Psoas muscle (tissue), 8 donors: ENCODE data around the gene IVD. TPM values are rescaled to one million over a fixed set of nuclear protein-coding genes. Genes with fewer than 3 reads are reported as not detected.

ENCODE experiments used
- ATAC-seq, 4 donors: fragments of 200-7000 bp; cut with Tn5 transposase; one replicate each; pipeline ENCODE4 v1.9.1; 2020; ENCODE audit warnings: moderate library complexity in 3 of 4, mild to moderate bottlenecking in 2 of 4
- DNase-seq, 2 donors: peaks; one replicate each; pipeline ENCODE4 v3.0.0-alpha.2; 2020
- H3K27ac ChIP-seq: fragments of 200-600 bp; one replicate; pipeline ENCODE4 v1.8.0; 2022
- H3K27me3 ChIP-seq, 3 donors: fragments of 200-600 bp in 1 of 3; one replicate each; pipeline versions ENCODE4 v1.6.1 to v1.8.0; 2013 to 2022; ENCODE audit warnings: low read length in 2 of 3, mild to moderate bottlenecking in 2 of 3, moderate library complexity in 1 of 3; ENCODE audit not compliant: insufficient read depth in 3 of 3
- H3K36me3 ChIP-seq, 2 donors: fragments of 200-600 bp in 1 of 2; one replicate each; pipeline versions ENCODE4 v1.6.1 to v1.8.0; 2013 to 2022; ENCODE audit warnings: low read depth in 1 of 2, mild to moderate bottlenecking in 1 of 2, moderate library complexity in 1 of 2; ENCODE audit not compliant: insufficient read depth in 1 of 2
- H3K4me1 ChIP-seq: fragments of 200-600 bp; one replicate; pipeline ENCODE4 v1.8.0; 2022
- H3K4me3 ChIP-seq: fragments of 200-600 bp; one replicate; pipeline ENCODE4 v1.8.0; 2022; ENCODE audit warnings: mild to moderate bottlenecking
- H3K9me3 ChIP-seq: fragments of 200-600 bp; one replicate; pipeline ENCODE4 v1.8.0; 2022
- WGBS, 3 donors: extraction: QIAGEN DNeasy Blood & Tissue Kit; methylation state at CpG; one replicate each; pipeline versions ENCODE4 v1.1.6 to v1.1.7; 2013; 5-methylcytosine and 5-hydroxymethylcytosine counted together
- intact Hi-C, 2 donors: fragments of 100-400 bp; cut with DNase I; formaldehyde crosslinking; loops; one replicate each; pipeline versions ENCODE4 v1.11.0 to v1.14.2; 2022
- polyA plus RNA-seq, 3 donors: library from polyadenylated mRNA; stranded (reverse); fragments of 200-250 nt; gene quantifications; one replicate each; pipeline ENCODE4 v1.2.3, GENCODE V29; 2013
- total RNA-seq, 4 donors: library from RNA; stranded (reverse); fragmentation: NEBNext Ultra II Directional in 2 of 4; extraction: Animal tissue kit (Norgen Biotek cat#: 25700) in 2 of 4; gene quantifications; one replicate each; pipeline versions ENCODE4 v1.2.1 to v1.2.4, GENCODE V29; 2021 to 2023
- TF ChIP-seq, protein P1 (sequence below): fragments of 200-600 bp; IDR thresholded peaks from one replicate; pipeline ENCODE4 v1.8.0; 2022; ENCODE audit warnings: antibody characterized with exemption
- donor health status: healthy with polysubstance abuse.
- donor health status: DM: no; HTN: no; CAD: no; lungs with moderate emphysema.
- donor health status: Bipolar disorder and iron deficiency.
- donor health status: healthy.
- donor health status: DM: yes; HTN: yes; CAD: no.
- donor health status: DM: no; HTN: no; CAD: no.
- donor health status: DM: no; HTN: no; CAD: no.
- donor health status: DM: yes; HTN: yes; CAD: no.

The IVD gene
- total and polyA plus RNA-seq, 7 donors = 27.1 to 102 (median 46.5) TPM

DNA sequence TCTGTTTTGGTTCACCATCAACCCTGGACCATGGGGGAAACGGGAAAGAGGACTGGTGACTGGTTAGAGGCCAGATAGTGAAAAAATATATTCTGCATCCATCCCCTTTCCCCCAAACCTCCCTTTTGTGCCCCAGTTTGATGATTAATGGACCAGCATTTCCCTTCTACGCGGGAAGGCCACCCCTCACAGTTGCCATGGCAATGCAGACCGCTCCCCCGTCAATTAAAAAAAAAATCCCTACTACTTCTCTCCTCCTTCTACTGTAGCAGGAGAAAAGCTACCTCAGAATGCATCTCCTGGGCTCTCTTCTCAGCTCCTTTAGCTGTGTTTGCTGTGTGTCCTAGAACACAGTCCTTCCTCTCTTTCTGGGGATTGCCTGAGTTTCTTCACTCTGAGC, 39.1 kb downstream of the IVD start:
- Histone ChIP-seq H3K4me3 (no peak overlapping the region), H3K36me3 (no peaks in the 10 kb centered on the region), H3K9me3 (no peaks in the 10 kb centered on the region), H3K27ac (no peak overlapping the region), H3K4me1 (peaks cover 17% of the 10 kb centered on the region), H3K27me3 (no peaks in the 10 kb centered on the region)
- TF ChIP-seq, protein P1, sequence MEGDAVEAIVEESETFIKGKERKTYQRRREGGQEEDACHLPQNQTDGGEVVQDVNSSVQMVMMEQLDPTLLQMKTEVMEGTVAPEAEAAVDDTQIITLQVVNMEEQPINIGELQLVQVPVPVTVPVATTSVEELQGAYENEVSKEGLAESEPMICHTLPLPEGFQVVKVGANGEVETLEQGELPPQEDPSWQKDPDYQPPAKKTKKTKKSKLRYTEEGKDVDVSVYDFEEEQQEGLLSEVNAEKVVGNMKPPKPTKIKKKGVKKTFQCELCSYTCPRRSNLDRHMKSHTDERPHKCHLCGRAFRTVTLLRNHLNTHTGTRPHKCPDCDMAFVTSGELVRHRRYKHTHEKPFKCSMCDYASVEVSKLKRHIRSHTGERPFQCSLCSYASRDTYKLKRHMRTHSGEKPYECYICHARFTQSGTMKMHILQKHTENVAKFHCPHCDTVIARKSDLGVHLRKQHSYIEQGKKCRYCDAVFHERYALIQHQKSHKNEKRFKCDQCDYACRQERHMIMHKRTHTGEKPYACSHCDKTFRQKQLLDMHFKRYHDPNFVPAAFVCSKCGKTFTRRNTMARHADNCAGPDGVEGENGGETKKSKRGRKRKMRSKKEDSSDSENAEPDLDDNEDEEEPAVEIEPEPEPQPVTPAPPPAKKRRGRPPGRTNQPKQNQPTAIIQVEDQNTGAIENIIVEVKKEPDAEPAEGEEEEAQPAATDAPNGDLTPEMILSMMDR = no peak
- intact Hi-C loops = loop anchor here in 1 of 2 donors (5.0 kb wide), 1 partner anchor 63 kb away; no protein-coding TSS in a partner anchor
- 77 to 90% (median 82%) methylated on average over 5 of the region's 5 CpGs for WGBS, 3 donors
- no peak for DNase-seq
- no peak for ATAC-seq

DNA sequence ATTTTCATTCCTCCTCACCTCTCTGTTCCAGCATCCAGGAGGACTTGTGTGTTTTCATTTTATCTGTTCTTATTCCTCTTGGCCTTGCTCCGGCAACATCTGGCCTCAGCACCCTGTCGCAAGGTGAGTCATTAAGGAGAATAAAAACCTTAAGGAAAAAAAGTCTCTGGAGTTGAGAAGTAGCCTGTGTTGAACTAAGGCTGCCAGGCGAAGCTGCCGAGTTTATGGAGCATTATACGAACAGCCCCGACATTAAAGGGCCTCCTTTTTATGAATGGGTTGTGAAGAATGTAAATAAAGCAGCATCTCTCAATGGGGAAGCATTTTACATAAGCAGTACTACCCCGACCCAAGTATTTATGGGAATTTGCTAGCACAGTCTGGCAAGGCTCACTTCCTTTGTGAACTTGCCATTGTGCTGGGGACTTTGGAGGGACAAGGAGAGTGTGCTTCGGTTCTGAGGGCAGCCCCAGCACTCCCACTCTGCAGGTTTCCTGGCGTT, 39.9 kb downstream of the IVD start:
- Histone ChIP-seq H3K27me3 (no peaks in the 10 kb centered on the region), H3K27ac (no peak overlapping the region), H3K4me3 (no peak overlapping the region), H3K36me3 (no peaks in the 10 kb centered on the region), H3K4me1 (peaks cover 15% of the 10 kb centered on the region), H3K9me3 (no peaks in the 10 kb centered on the region)
- DNase-seq = no peak
- no peak for ATAC-seq
- intact Hi-C loops = no loop called here
- 65 to 70% (median 69%) methylated on average over 9 of the region's 9 CpGs for WGBS, 3 donors
- TF ChIP-seq, protein P1 = no peak

DNA sequence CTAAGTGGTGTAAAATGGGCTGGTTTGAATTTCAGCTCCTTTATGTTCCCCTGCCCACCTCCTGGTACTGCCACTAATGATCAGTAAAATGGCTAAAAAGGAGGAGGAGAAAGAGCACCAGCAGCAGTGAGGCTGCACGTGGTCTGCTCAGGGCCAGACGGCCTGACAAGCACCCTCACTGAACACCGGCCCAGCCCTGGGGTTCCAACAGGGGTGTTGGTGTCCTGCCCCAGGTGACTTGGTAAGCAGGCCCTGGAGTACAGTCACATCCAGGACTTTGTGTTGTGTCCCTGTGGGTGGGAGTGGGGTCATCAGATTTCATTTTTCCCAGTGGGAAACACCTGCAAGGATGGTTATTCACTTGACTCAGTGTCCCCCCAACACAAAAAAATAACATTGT, 40.5 kb downstream of the IVD start:
- Histone ChIP-seq H3K4me3 (no peak overlapping the region), H3K36me3 (no peaks in the 10 kb centered on the region), H3K27me3 (no peaks in the 10 kb centered on the region), H3K9me3 (no peaks in the 10 kb centered on the region), H3K4me1 (peaks cover 16% of the 10 kb centered on the region), H3K27ac (no peak overlapping the region)
- intact Hi-C loops = no loop called here
- 63 to 93% (median 67%) methylated on average over 3 of the region's 3 CpGs for WGBS, 3 donors
- TF ChIP-seq, protein P1 = no peak
- no peak for DNase-seq
- ATAC-seq = no peak

DNA sequence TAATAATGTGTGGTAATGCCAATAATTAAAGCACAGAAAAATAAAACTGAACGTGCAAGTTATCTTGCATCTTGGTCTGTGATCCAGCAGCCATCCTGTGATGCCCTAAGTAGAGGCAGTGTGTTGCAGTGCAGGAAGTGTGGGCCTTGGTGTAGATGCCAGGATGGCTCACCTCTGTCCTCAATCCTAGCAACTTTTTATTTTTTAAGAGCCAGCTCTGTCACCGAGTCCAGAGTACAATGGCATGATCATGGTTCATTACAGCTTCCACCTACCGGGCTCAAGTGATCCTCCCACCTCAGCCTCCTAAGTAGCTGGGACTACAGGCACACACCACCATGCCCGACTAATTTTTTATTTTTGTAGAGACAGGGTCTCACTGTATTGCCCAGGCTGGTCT, 42.8 kb downstream of the IVD start:
- 89 to 96% (median 96%) methylated on average over 4 of the region's 4 CpGs for WGBS, 3 donors
- no peak for ATAC-seq

More for the DNA sequence above, 42.8 kb downstream of the IVD start:
- H3K9me3 ChIP-seq = no peaks in the 10 kb centered on the region
- intact Hi-C loops = no loop called here
- peaks cover 10% of the 10 kb centered on the region for H3K4me1 ChIP-seq
- H3K4me3 ChIP-seq = no peak overlapping the region
- H3K36me3 ChIP-seq = no peaks in the 10 kb centered on the region
- H3K27me3 ChIP-seq = no peaks in the 10 kb centered on the region
- no peak for DNase-seq
- no peak overlapping the region for H3K27ac ChIP-seq
- TF ChIP-seq, protein P1 = no peak
